Upper lobe of right lung (tissue), 1 donor: ENCODE data around the gene ALDH1B1. TPM values are rescaled to one million over a fixed set of nuclear protein-coding genes. Genes with fewer than 3 reads are reported as not detected.

Source experiments
- ATAC-seq: fragments of 200-7000 bp; cut with Tn5 transposase; one replicate; pipeline ENCODE4 v1.9.1; 2020; ENCODE audit warnings: mild to moderate bottlenecking, moderate library complexity
- DNase-seq: peaks from one replicate; pipeline ENCODE4 v3.0.0-alpha.2; 2020
- H3K27ac ChIP-seq: fragments of 200-600 bp; one replicate; pipeline ENCODE4 v1.8.0; 2022
- H3K27me3 ChIP-seq: fragments of 200-600 bp; one replicate; pipeline ENCODE4 v1.8.0; 2022; ENCODE audit warnings: mild to moderate bottlenecking
- H3K36me3 ChIP-seq: fragments of 200-600 bp; one replicate; pipeline ENCODE4 v1.8.0; 2022
- H3K4me1 ChIP-seq: fragments of 200-600 bp; one replicate; pipeline ENCODE4 v1.8.0; 2022
- H3K4me3 ChIP-seq: fragments of 200-600 bp; one replicate; pipeline ENCODE4 v1.8.0; 2022; ENCODE audit warnings: mild to moderate bottlenecking
- H3K9me3 ChIP-seq: fragments of 200-600 bp; one replicate; pipeline ENCODE4 v1.8.0; 2022
- CTCF ChIP-seq: fragments of 200-600 bp; IDR thresholded peaks from one replicate; pipeline ENCODE4 v1.8.0; 2022; ENCODE audit warnings: antibody characterized with exemption
- intact Hi-C: fragments of 100-400 bp; cut with DNase I; formaldehyde crosslinking; loops from one replicate; pipeline ENCODE4 v1.11.0; 2022
- total RNA-seq: library from RNA; stranded (reverse); fragmentation: NEBNext Ultra II Directional; extraction: Animal tissue kit (Norgen Biotek cat#: 25700); gene quantifications from one replicate; pipeline ENCODE4 v1.2.1, GENCODE V29; 2021
- donor health status: DM: no; HTN: yes; CAD: no; lungs with severe emphysema.

ALDH1B1 gene
- total RNA-seq, 1 donor from 2014 or later, result 13.7 TPM

DNA sequence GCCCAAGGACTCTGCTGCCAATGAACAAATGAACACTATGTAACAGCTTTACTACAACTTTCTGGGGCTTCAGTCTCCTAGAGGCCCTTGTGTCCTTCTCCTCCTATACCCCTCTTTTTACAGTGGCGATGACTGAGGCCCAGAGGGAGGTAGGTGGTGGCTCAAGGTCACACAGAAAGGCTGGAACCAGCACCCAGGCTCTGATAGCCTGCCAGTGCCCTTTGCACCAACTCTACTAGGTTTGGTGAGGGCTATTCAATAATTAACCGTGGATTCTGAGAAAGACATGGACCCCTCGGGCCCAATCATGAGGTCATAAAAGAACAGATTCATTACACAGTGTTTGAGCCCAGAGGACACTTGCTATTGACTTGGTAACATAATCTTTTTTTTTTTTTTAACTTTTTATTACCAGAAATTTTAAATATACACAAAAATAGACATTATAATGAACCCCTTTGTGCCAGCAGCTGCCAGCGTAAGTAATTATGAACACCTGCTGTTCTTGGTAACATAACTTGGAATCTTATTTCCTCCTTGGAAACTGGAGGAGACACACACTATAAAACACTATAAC, 6.1 kb upstream of the ALDH1B1 start:
- DNase-seq, result no peak
- intact Hi-C loops, result no loop called here
- Histone ChIP-seq H3K36me3 (no peaks in the 10 kb centered on the region), H3K9me3 (no peaks in the 10 kb centered on the region), H3K27ac (no peak overlapping the region), H3K4me3 (no peak overlapping the region), H3K27me3 (no peaks in the 10 kb centered on the region), H3K4me1 (peaks cover 1% of the 10 kb centered on the region)
- no peak for ATAC-seq
- no peak for TF ChIP-seq CTCF

GRCh38 chr9:38387066-38387465, 5.4 kb upstream of the ALDH1B1 start:
- Histone ChIP-seq H3K36me3 (no peaks in the 10 kb centered on the region), H3K4me1 (peaks cover 7% of the 10 kb centered on the region), H3K9me3 (no peaks in the 10 kb centered on the region), H3K27ac (no peak overlapping the region), H3K4me3 (no peak overlapping the region), H3K27me3 (no peaks in the 10 kb centered on the region)
- DNase-seq (no peak), ATAC-seq (no peak)
- intact Hi-C loops, result no loop called here
- no peak for TF ChIP-seq CTCF

GRCh38 chr9:38387751-38388150, 4.8 kb upstream of the ALDH1B1 start:
- H3K9me3 ChIP-seq, result no peaks in the 10 kb centered on the region
- DNase-seq, result no peak
- no peaks in the 10 kb centered on the region for H3K36me3 ChIP-seq
- intact Hi-C loops, result no loop called here
- H3K27ac ChIP-seq, result no peak overlapping the region
- H3K4me3 ChIP-seq, result no peak overlapping the region
- TF ChIP-seq CTCF, result no peak
- H3K27me3 ChIP-seq, result no peaks in the 10 kb centered on the region
- H3K4me1 ChIP-seq, result peaks cover 8% of the 10 kb centered on the region
- no peak for ATAC-seq

- peaks cover 8% of the 10 kb centered on the region for H3K4me1 ChIP-seq
- DNase-seq (no peak), ATAC-seq (no peak)
- no peak overlapping the region for H3K4me3 ChIP-seq
- H3K27ac ChIP-seq, result no peak overlapping the region
- no peaks in the 10 kb centered on the region for H3K9me3 ChIP-seq
- no peaks in the 10 kb centered on the region for H3K27me3 ChIP-seq
- no peaks in the 10 kb centered on the region for H3K36me3 ChIP-seq
- intact Hi-C loops, result no loop called here
- no peak for TF ChIP-seq CTCF
These were observed 3.9 kb upstream of the ALDH1B1 start for GRCh38 chr9:38388283-38389223.

DNA sequence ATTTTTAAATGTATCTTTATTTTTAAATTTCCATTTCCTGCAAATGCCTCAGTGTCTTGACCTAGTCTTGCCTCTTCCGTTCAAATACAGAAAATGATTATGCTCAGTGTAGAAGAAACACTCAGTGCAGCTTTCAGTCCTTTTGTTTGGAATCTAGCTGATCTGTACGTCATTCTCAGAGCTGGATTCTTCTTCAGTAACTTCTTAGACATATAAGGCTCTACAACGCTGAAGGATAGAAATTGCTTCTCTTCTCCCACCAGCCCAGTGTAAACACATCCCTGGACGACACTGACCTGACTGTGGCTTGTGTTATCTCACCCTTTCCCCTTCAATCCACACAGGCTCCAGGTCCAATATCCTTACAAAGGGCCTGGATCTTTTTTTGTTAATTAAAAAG, 3.2 kb upstream of the ALDH1B1 start:
- DNase-seq (no peak), ATAC-seq (no peak)
- no peaks in the 10 kb centered on the region for H3K9me3 ChIP-seq
- no peak overlapping the region for H3K27ac ChIP-seq
- TF ChIP-seq CTCF, result no peak
- intact Hi-C loops, result no loop called here
- no peaks in the 10 kb centered on the region for H3K27me3 ChIP-seq
- H3K4me3 ChIP-seq, result no peak overlapping the region
- H3K36me3 ChIP-seq, result no peaks in the 10 kb centered on the region
- H3K4me1 ChIP-seq, result peaks cover 8% of the 10 kb centered on the region
